ENCODE measurements around the gene CARMIL1.

CARMIL1 gene

GRCh38 chr6:25251426-25251825, 27.7 kb upstream of the CARMIL1 start:
- Histone ChIP-seq H3K9me3 (ENCODE audit: insufficient read depth, low read depth, low read length) (no peaks in the 10 kb centered on the region), H3K4me3 (ENCODE audit: low read length, poor library complexity, severe bottlenecking) (no peak overlapping the region), H2AFZ (ENCODE audit: low read length) (no peak overlapping the region), H4K20me1 (ENCODE audit: insufficient read depth, low read length, poor library complexity, severe bottlenecking) (no peaks in the 10 kb centered on the region), H3K9ac (ENCODE audit: low read depth, low read length, poor library complexity, severe bottlenecking) (no peak overlapping the region), H3K4me2 (ENCODE audit: low read depth, low read length, poor library complexity, severe bottlenecking) (no peak overlapping the region), H3K4me1 (ENCODE audit: insufficient read depth, low read length, poor library complexity, severe bottlenecking) (no peaks in the 10 kb centered on the region), H3K9me2 (replicated peaks; ENCODE audit: low read depth, low read length) (no peaks in the 10 kb centered on the region), H3K79me2 (ENCODE audit: insufficient read depth, low read length) (no peaks in the 10 kb centered on the region), H3F3A (ENCODE audit: low read depth) (no peaks in the 10 kb centered on the region), H3K36me3 (ENCODE audit: insufficient read depth, low read length) (no peaks in the 10 kb centered on the region), H3K27me3 (ENCODE audit: insufficient read depth, low read length, poor library complexity, severe bottlenecking) (no peaks in the 10 kb centered on the region)
- no peak for TF ChIP-seq EZH2phosphoT487 (IDR thresholded peaks at IDR 0.05; ENCODE audit: borderline replicate concordance)
- TF ChIP-seq CTCF (conservative IDR thresholded peaks at IDR 0.05; ENCODE audit: low read length): no peak

- Histone ChIP-seq H3K36me3 (ENCODE audit: insufficient read depth, low read length) (no peaks in the 10 kb centered on the region), H3K9ac (ENCODE audit: low read depth, low read length, poor library complexity, severe bottlenecking) (no peak overlapping the region), H2AFZ (ENCODE audit: low read length) (no peak overlapping the region), H3K4me3 (ENCODE audit: low read length, poor library complexity, severe bottlenecking) (no peak overlapping the region), H4K20me1 (ENCODE audit: insufficient read depth, low read length, poor library complexity, severe bottlenecking) (no peaks in the 10 kb centered on the region), H3F3A (ENCODE audit: low read depth) (no peaks in the 10 kb centered on the region), H3K9me3 (ENCODE audit: insufficient read depth, low read depth, low read length) (no peaks in the 10 kb centered on the region), H3K79me2 (ENCODE audit: insufficient read depth, low read length) (no peaks in the 10 kb centered on the region), H3K27me3 (ENCODE audit: insufficient read depth, low read length, poor library complexity, severe bottlenecking) (no peaks in the 10 kb centered on the region), H3K9me2 (replicated peaks; ENCODE audit: low read depth, low read length) (no peaks in the 10 kb centered on the region), H3K4me1 (ENCODE audit: insufficient read depth, low read length, poor library complexity, severe bottlenecking) (no peaks in the 10 kb centered on the region), H3K4me2 (ENCODE audit: low read depth, low read length, poor library complexity, severe bottlenecking) (no peak overlapping the region)
- TF ChIP-seq EZH2phosphoT487 (IDR thresholded peaks at IDR 0.05; ENCODE audit: borderline replicate concordance) (no peak), CTCF (conservative IDR thresholded peaks at IDR 0.05; ENCODE audit: low read length) (no peak)
These were observed 25.8 kb upstream of the CARMIL1 start for GRCh38 chr6:25253351-25253750.

DNA sequence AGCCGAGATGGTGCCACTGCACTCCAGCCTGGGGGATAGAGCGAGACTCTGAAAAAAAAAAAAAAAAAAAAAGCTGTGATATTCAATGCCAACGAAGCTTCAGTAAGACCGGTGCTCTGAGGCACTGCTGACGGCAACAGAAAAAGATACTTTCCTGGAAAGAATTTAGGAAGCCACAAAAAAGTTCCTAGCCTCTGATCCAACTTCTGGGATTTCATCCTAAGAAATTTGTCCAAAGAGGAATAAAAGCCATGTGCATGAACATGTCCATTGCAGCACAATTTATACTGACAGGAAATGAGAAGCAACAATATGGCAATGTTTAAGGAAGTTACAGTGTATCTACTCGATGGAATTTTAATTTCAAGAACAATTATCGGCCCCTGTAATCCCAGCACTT, 24.5 kb upstream of the CARMIL1 start:
- Histone ChIP-seq H3K27me3 (ENCODE audit: insufficient read depth, low read length, poor library complexity, severe bottlenecking) (no peaks in the 10 kb centered on the region), H3K36me3 (ENCODE audit: insufficient read depth, low read length) (no peaks in the 10 kb centered on the region), H2AFZ (ENCODE audit: low read length) (no peak overlapping the region), H3K79me2 (ENCODE audit: insufficient read depth, low read length) (no peaks in the 10 kb centered on the region), H3K9me2 (replicated peaks; ENCODE audit: low read depth, low read length) (no peaks in the 10 kb centered on the region), H3K9me3 (ENCODE audit: insufficient read depth, low read depth, low read length) (no peaks in the 10 kb centered on the region), H3F3A (ENCODE audit: low read depth) (no peaks in the 10 kb centered on the region), H3K9ac (ENCODE audit: low read depth, low read length, poor library complexity, severe bottlenecking) (no peak overlapping the region), H3K4me3 (ENCODE audit: low read length, poor library complexity, severe bottlenecking) (no peak overlapping the region), H3K4me1 (ENCODE audit: insufficient read depth, low read length, poor library complexity, severe bottlenecking) (no peaks in the 10 kb centered on the region), H3K4me2 (ENCODE audit: low read depth, low read length, poor library complexity, severe bottlenecking) (no peak overlapping the region), H4K20me1 (ENCODE audit: insufficient read depth, low read length, poor library complexity, severe bottlenecking) (no peaks in the 10 kb centered on the region)
- TF ChIP-seq EZH2phosphoT487 (IDR thresholded peaks at IDR 0.05; ENCODE audit: borderline replicate concordance) (no peak), CTCF (conservative IDR thresholded peaks at IDR 0.05; ENCODE audit: low read length) (no peak)
